AG04450 (cell line): ENCODE results near the gene FCN1. TPM values are rescaled to one million over a fixed set of nuclear protein-coding genes. Genes with fewer than 3 reads are reported as not detected.

Source experiments
- CTCF ChIA-PET: fragments of 300-600, 350-600 bp; formaldehyde crosslinking; extraction: SDS; loops from one replicate; lab custom pipeline; 2022; ENCODE audit warnings: antibody characterized with exemption, inconsistent platforms; lab: Charles Lee
- POLR2A ChIA-PET: fragments of 350-600 bp; formaldehyde crosslinking; extraction: SDS; loops from one replicate; lab custom pipeline; 2021; ENCODE audit warnings: antibody characterized with exemption, inconsistent platforms; lab: Yijun Ruan, JAX
- DNase-seq: peaks from one replicate; pipeline ENCODE4 v3.0.0-alpha.2; 2011; ENCODE audit warnings: low read depth, low spot score
- H3K27ac ChIP-seq: one replicate; pipeline ENCODE4 v1.5.1; 2012; ENCODE audit warnings: low read depth, low read length, control low read depth
- H3K27me3 ChIP-seq: one replicate; pipeline ENCODE4 v1.6.0; 2012; ENCODE audit warnings: low read length; ENCODE audit not compliant: control insufficient read depth, insufficient read depth
- H3K4me3 ChIP-seq: 2 replicates; pipeline ENCODE4 v1.5.1; 2011; ENCODE audit warnings: mild to moderate bottlenecking, low read depth, low read length, control low read depth
- H3K9me3 ChIP-seq: 2 replicates; pipeline ENCODE4 v1.5.1; 2012; ENCODE audit warnings: low read length; ENCODE audit not compliant: control insufficient read depth, insufficient read depth
- CTCF ChIP-seq: IDR thresholded peaks from 2 replicates; pipeline ENCODE4 v1.5.1; 2011; ENCODE audit warnings: low read depth, low read length, control low read depth, inconsistent platforms
- polyA plus RNA-seq: library from polyadenylated mRNA; depleted of rRNA; stranded (reverse); fragments of >200 nt; gene quantifications from 2 replicates; pipeline ENCODE4 v1.2.3, GENCODE V29; 2011

FCN1 gene
- polyA plus RNA-seq, 1 experiment, result not detected

GRCh38 chr9:134916161-134916665 lies 1.5 kb downstream of the FCN1 start:
- no peak for DNase-seq
- TF ChIP-seq CTCF, result no peak
- Histone ChIP-seq H3K27me3 (peaks cover 6% of the 10 kb centered on the region), H3K4me3 (no peak overlapping the region), H3K9me3 (peaks cover 3% of the 10 kb centered on the region; the same call in 1 of the 2 replicates), H3K27ac (no peak overlapping the region)
- ChIA-PET CTCF (no interaction called here), POLR2A (no interaction called here)

GRCh38 chr9:134915046-134915985 lies 2.4 kb downstream of the FCN1 start:
- Histone ChIP-seq H3K27me3 (peaks cover 8% of the 10 kb centered on the region), H3K9me3 (peaks cover 3% of the 10 kb centered on the region; the same call in 1 of the 2 replicates), H3K4me3 (no peak overlapping the region), H3K27ac (no peak overlapping the region)
- POLR2A ChIA-PET, result no interaction called here
- DNase-seq, result no peak
- no peak for TF ChIP-seq CTCF
- CTCF ChIA-PET, result no interaction called here

GRCh38 chr9:134914501-134914834 lies 3.2 kb downstream of the FCN1 start:
- Histone ChIP-seq H3K9me3 (peaks cover 2% of the 10 kb centered on the region; the same call in 1 of the 2 replicates), H3K27ac (no peak overlapping the region), H3K4me3 (no peak overlapping the region), H3K27me3 (peaks cover 8% of the 10 kb centered on the region)
- no peak for TF ChIP-seq CTCF
- ChIA-PET CTCF (no interaction called here), POLR2A (no interaction called here)
- no peak for DNase-seq

GRCh38 chr9:134913713-134914500 lies 3.8 kb downstream of the FCN1 start:
- Histone ChIP-seq H3K4me3 (no peak overlapping the region), H3K27me3 (peaks cover 9% of the 10 kb centered on the region), H3K27ac (no peak overlapping the region), H3K9me3 (no peaks in the 10 kb centered on the region; the same call in 1 of the 2 replicates)
- POLR2A ChIA-PET, result no interaction called here
- CTCF ChIA-PET, result no interaction called here
- no peak for DNase-seq
- no peak for TF ChIP-seq CTCF
